HEK293 (cell line): ENCODE measurements around the gene FGD4.

Experiments
- CTCF ChIP-seq: fragments of 450-650 bp; formaldehyde crosslinking; IDR thresholded peaks from 2 replicates; pipeline ENCODE4 v1.5.1; 2016; ENCODE audit warnings: missing biosample characterization, missing genetic modification characterization
- GLI4 ChIP-seq: fragments of 450-650 bp; formaldehyde crosslinking; IDR thresholded peaks from 2 replicates; pipeline ENCODE4 v1.5.1; 2016; ENCODE audit warnings: missing biosample characterization, missing genetic modification characterization
- HOXC10 ChIP-seq: sonication (generic); formaldehyde crosslinking; IDR thresholded peaks from 2 replicates; pipeline ENCODE4 v1.8.1; 2023; ENCODE audit warnings: mild to moderate bottlenecking, missing genetic modification reagents
- KLF17 ChIP-seq: fragments of 450-650 bp; formaldehyde crosslinking; IDR thresholded peaks from 2 replicates; pipeline ENCODE4 v1.5.1; 2016; ENCODE audit warnings: missing biosample characterization, missing genetic modification characterization
- OVOL3 ChIP-seq: fragments of 450-650 bp; formaldehyde crosslinking; IDR thresholded peaks from 2 replicates; pipeline ENCODE4 v1.5.1; 2016; ENCODE audit warnings: missing biosample characterization, missing genetic modification characterization
- RBAK ChIP-seq: fragments of 450-650 bp; formaldehyde crosslinking; IDR thresholded peaks from 2 replicates; pipeline ENCODE4 v1.5.1; 2016; ENCODE audit warnings: missing biosample characterization, missing genetic modification characterization
- REST ChIP-seq: fragments of 450-650 bp; formaldehyde crosslinking; IDR thresholded peaks from 2 replicates; pipeline ENCODE4 v1.5.1; 2016; ENCODE audit warnings: missing biosample characterization, missing genetic modification characterization
- ZBTB6 ChIP-seq: fragments of 450-650 bp; formaldehyde crosslinking; IDR thresholded peaks from 2 replicates; pipeline ENCODE4 v1.5.1; 2017; ENCODE audit warnings: missing biosample characterization, missing genetic modification characterization
- ZIC2 ChIP-seq: fragments of 450-650 bp; formaldehyde crosslinking; IDR thresholded peaks from 2 replicates; pipeline ENCODE4 v1.5.1; 2016; ENCODE audit warnings: missing biosample characterization, missing genetic modification characterization
- ZNF184 ChIP-seq: fragments of 450-650 bp; IDR thresholded peaks from 2 replicates; pipeline ENCODE4 v1.5.1; 2018; ENCODE audit warnings: missing biosample characterization, mild to moderate bottlenecking, missing genetic modification characterization
- ZNF202 ChIP-seq: fragments of 450-650 bp; formaldehyde crosslinking; IDR thresholded peaks from 2 replicates; pipeline ENCODE4 v1.5.1; 2016; ENCODE audit warnings: missing biosample characterization, missing genetic modification characterization, borderline replicate concordance
- ZNF239 ChIP-seq: fragments of 450-650 bp; formaldehyde crosslinking; IDR thresholded peaks from 2 replicates; pipeline ENCODE4 v1.5.1; 2016; ENCODE audit warnings: missing biosample characterization, missing genetic modification characterization
- ZNF266 ChIP-seq: fragments of 450-650 bp; formaldehyde crosslinking; IDR thresholded peaks from 2 replicates; pipeline ENCODE4 v1.5.1; 2016; ENCODE audit warnings: missing biosample characterization, missing genetic modification characterization, low read depth
- ZNF311 ChIP-seq: fragments of 450-650 bp; formaldehyde crosslinking; IDR thresholded peaks from 2 replicates; pipeline ENCODE4 v1.5.1; 2017; ENCODE audit warnings: missing biosample characterization, missing genetic modification characterization, borderline replicate concordance
- ZNF423 ChIP-seq: fragments of 450-650 bp; formaldehyde crosslinking; IDR thresholded peaks from 2 replicates; pipeline ENCODE4 v1.5.1; 2016; ENCODE audit warnings: missing biosample characterization, missing genetic modification characterization
- ZNF561 ChIP-seq: fragments of 450-650 bp; IDR thresholded peaks from 2 replicates; pipeline ENCODE4 v1.5.1; 2018; ENCODE audit warnings: missing biosample characterization, missing genetic modification characterization, borderline replicate concordance
- ZNF596 ChIP-seq: fragments of 450-650 bp; IDR thresholded peaks from 2 replicates; pipeline ENCODE4 v1.5.0; 2018; ENCODE audit warnings: missing biosample characterization, mild to moderate bottlenecking, missing genetic modification characterization, moderate library complexity
- ZNF777 ChIP-seq: fragments of 450-650 bp; formaldehyde crosslinking; IDR thresholded peaks from 2 replicates; pipeline ENCODE4 v1.5.1; 2017; ENCODE audit warnings: missing biosample characterization, missing genetic modification characterization, borderline replicate concordance
- ZNF791 ChIP-seq: fragments of 450-650 bp; formaldehyde crosslinking; IDR thresholded peaks from 2 replicates; pipeline ENCODE4 v1.5.1; 2016; ENCODE audit warnings: missing biosample characterization, missing genetic modification characterization
- TF ChIP-seq, protein P1 (sequence below): fragments of 450-650 bp; formaldehyde crosslinking; IDR thresholded peaks from 2 replicates; pipeline ENCODE4 v1.5.1; 2017; ENCODE audit warnings: missing biosample characterization, missing genetic modification characterization
- TF ChIP-seq, protein P2 (sequence below): fragments of 450-650 bp; formaldehyde crosslinking; IDR thresholded peaks from 2 replicates; pipeline ENCODE4 v1.5.1; 2017; ENCODE audit warnings: missing biosample characterization, mild to moderate bottlenecking, missing genetic modification characterization, moderate library complexity
- TF ChIP-seq, protein P3 (sequence below): fragments of 450-650 bp; formaldehyde crosslinking; IDR thresholded peaks from 2 replicates; pipeline ENCODE4 v1.5.1; 2016; ENCODE audit warnings: missing biosample characterization, missing genetic modification characterization, borderline replicate concordance

The FGD4 gene

GRCh38 chr12:32399370-32400113, at the start of gene FGD4 (continued):
- TF ChIP-seq REST (tag by site-specific recombination) (no peak), ZNF561 (tag by site-specific recombination) (peak; percentile 99), KLF17 (tag by site-specific recombination) (peak; percentile 88), ZBTB6 (tag by site-specific recombination) (peak; percentile 73; the same call in 1 of the 2 replicates), CTCF (tag by site-specific recombination) (peak; percentile 100), ZNF266 (tag by site-specific recombination) (no peak), ZNF239 (tag by site-specific recombination) (no peak), ZNF311 (tag by site-specific recombination) (no peak), ZNF791 (tag by site-specific recombination) (no peak), ZNF777 (tag by site-specific recombination) (no peak; the same call in 1 of the 2 replicates), ZIC2 (tag by site-specific recombination) (peak; percentile 82), ZNF423 (tag by site-specific recombination) (peak; percentile 87), ZNF596 (no peak), RBAK (tag by site-specific recombination) (no peak), GLI4 (tag by site-specific recombination) (0 out of 2 replicates have a peak, but pooled peaks have one; percentile 12), ZNF184 (tag by site-specific recombination) (no peak), ZNF202 (tag by site-specific recombination) (no peak), HOXC10 (CRISPR knock-in tag) (no peak), OVOL3 (tag by site-specific recombination) (peak; percentile 53; the same call in 1 of the 2 replicates)
- TF ChIP-seq, protein P1, sequence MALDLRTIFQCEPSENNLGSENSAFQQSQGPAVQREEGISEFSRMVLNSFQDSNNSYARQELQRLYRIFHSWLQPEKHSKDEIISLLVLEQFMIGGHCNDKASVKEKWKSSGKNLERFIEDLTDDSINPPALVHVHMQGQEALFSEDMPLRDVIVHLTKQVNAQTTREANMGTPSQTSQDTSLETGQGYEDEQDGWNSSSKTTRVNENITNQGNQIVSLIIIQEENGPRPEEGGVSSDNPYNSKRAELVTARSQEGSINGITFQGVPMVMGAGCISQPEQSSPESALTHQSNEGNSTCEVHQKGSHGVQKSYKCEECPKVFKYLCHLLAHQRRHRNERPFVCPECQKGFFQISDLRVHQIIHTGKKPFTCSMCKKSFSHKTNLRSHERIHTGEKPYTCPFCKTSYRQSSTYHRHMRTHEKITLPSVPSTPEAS (tag by site-specific recombination) = no peak
- TF ChIP-seq, protein P2, sequence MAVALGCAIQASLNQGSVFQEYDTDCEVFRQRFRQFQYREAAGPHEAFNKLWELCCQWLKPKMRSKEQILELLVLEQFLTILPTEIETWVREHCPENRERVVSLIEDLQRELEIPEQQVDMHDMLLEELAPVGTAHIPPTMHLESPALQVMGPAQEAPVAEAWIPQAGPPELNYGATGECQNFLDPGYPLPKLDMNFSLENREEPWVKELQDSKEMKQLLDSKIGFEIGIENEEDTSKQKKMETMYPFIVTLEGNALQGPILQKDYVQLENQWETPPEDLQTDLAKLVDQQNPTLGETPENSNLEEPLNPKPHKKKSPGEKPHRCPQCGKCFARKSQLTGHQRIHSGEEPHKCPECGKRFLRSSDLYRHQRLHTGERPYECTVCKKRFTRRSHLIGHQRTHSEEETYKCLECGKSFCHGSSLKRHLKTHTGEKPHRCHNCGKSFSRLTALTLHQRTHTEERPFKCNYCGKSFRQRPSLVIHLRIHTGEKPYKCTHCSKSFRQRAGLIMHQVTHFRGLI = peak; percentile 34; the same call in 1 of the 2 replicates
- TF ChIP-seq, protein P3, sequence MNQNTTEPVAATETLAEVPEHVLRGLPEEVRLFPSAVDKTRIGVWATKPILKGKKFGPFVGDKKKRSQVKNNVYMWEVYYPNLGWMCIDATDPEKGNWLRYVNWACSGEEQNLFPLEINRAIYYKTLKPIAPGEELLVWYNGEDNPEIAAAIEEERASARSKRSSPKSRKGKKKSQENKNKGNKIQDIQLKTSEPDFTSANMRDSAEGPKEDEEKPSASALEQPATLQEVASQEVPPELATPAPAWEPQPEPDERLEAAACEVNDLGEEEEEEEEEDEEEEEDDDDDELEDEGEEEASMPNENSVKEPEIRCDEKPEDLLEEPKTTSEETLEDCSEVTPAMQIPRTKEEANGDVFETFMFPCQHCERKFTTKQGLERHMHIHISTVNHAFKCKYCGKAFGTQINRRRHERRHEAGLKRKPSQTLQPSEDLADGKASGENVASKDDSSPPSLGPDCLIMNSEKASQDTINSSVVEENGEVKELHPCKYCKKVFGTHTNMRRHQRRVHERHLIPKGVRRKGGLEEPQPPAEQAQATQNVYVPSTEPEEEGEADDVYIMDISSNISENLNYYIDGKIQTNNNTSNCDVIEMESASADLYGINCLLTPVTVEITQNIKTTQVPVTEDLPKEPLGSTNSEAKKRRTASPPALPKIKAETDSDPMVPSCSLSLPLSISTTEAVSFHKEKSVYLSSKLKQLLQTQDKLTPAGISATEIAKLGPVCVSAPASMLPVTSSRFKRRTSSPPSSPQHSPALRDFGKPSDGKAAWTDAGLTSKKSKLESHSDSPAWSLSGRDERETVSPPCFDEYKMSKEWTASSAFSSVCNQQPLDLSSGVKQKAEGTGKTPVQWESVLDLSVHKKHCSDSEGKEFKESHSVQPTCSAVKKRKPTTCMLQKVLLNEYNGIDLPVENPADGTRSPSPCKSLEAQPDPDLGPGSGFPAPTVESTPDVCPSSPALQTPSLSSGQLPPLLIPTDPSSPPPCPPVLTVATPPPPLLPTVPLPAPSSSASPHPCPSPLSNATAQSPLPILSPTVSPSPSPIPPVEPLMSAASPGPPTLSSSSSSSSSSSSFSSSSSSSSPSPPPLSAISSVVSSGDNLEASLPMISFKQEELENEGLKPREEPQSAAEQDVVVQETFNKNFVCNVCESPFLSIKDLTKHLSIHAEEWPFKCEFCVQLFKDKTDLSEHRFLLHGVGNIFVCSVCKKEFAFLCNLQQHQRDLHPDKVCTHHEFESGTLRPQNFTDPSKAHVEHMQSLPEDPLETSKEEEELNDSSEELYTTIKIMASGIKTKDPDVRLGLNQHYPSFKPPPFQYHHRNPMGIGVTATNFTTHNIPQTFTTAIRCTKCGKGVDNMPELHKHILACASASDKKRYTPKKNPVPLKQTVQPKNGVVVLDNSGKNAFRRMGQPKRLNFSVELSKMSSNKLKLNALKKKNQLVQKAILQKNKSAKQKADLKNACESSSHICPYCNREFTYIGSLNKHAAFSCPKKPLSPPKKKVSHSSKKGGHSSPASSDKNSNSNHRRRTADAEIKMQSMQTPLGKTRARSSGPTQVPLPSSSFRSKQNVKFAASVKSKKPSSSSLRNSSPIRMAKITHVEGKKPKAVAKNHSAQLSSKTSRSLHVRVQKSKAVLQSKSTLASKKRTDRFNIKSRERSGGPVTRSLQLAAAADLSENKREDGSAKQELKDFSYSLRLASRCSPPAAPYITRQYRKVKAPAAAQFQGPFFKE (tag by site-specific recombination) = no peak
